ENCODE data around the gene TMEM87B. TPM values are rescaled to one million over a fixed set of nuclear protein-coding genes. Genes with fewer than 3 reads are reported as not detected.

The TMEM87B gene
- total and polyA plus RNA-seq, 2 of the 8 experiments (the other 6 are each of a cell fraction or from before 2014, with no cell fraction given): 7.2 to 9.0 TPM

GRCh38 chr2:112018846-112019245, 36.2 kb upstream of the TMEM87B start:
- no peak for FAIRE-seq

More at GRCh38 chr2:112018846-112019245, 36.2 kb upstream of the TMEM87B start:
- H4K91ac ChIP-seq (replicated peaks; ENCODE audit: insufficient read length, low read length): no peak overlapping the region
- H2BK120ac ChIP-seq (replicated peaks; ENCODE audit: low read depth, low read length): no peak overlapping the region
- H3K4me2 ChIP-seq (ENCODE audit: insufficient read depth in 1 of 2, low read depth in 2 of 2, low read length in 2 of 2): no peak overlapping the region
- H3K79me2 ChIP-seq (ENCODE audit: control insufficient read depth in 1 of 2, insufficient read depth in 2 of 2, low read length in 2 of 2): no peaks in the 10 kb centered on the region
- TF ChIP-seq CREB1 (IDR thresholded peaks at IDR 0.05) (no peak), SP4 (IDR thresholded peaks at IDR 0.05; ENCODE audit: low read length) (no peak), TCF12 (IDR thresholded peaks at IDR 0.05; ENCODE audit: low read depth, low read length) (no peak), SP2 (IDR thresholded peaks at IDR 0.05; ENCODE audit: low read length) (no peak), CHD1 (IDR thresholded peaks at IDR 0.05; ENCODE audit: low read depth, low read length) (no peak), E2F6 (IDR thresholded peaks at IDR 0.05) (no peak), KDM1A (IDR thresholded peaks at IDR 0.05; ENCODE audit: borderline replicate concordance, low read length) (no peak)
- DNase-seq (ENCODE audit: low read depth in 1 of 2, low spot score in 2 of 2): no peak
- H2AK5ac ChIP-seq (ENCODE audit: low read depth, low read length): no peak overlapping the region
- H4K20me1 ChIP-seq (replicated peaks in 1 of 2; ENCODE audit: control insufficient read depth in 1 of 2, insufficient read depth in 2 of 2, low read length in 2 of 2): no peaks in the 10 kb centered on the region
- ChIA-PET CTCF (ENCODE audit: partially characterized antibody) (interaction anchor here (0.7 to 3.4 kb wide), 5 partner anchors 9 to 1142 kb away, joined by 3 to 14 read pairs (median 3); no protein-coding TSS in a partner anchor), POLR2A (ENCODE audit: partially characterized antibody) (no interaction called here)
- WGBS, 2 experiments (ENCODE audit: extremely low coverage in 1 of 2, insufficient coverage in 1 of 2, insufficient read length in 1 of 2, insufficient replicate concordance in 2 of 2, low coverage in 1 of 2, low lambda C conversion rate in 2 of 2, missing lambda C conversion rate in 1 of 2): 94% methylated on average over 8 of the region's 8 CpGs; no CpG with 5 or more reads in 1 of the 2 experiments
- H3K27ac ChIP-seq (ENCODE audit: low read depth, low read length): no peak overlapping the region
- H3K56ac ChIP-seq (replicated peaks; ENCODE audit: insufficient read length, low read depth, low read length): no peak overlapping the region
- H4K5ac ChIP-seq (ENCODE audit: insufficient read length, low read depth, low read length): no peak overlapping the region
- H3K23ac ChIP-seq (ENCODE audit: insufficient read length): no peak overlapping the region
- no peaks in the 10 kb centered on the region for H3K23me2 ChIP-seq (ENCODE audit: low read depth, low read length)
- H2BK15ac ChIP-seq (ENCODE audit: low read length): no peak overlapping the region
- H3K4me1 ChIP-seq (replicated peaks in 1 of 4; ENCODE audit: control insufficient read depth in 3 of 4, insufficient read depth in 4 of 4, low read length in 3 of 4): no peaks in the 10 kb centered on the region
- H3K79me1 ChIP-seq (ENCODE audit: low read depth, low read length): no peaks in the 10 kb centered on the region
- no peak overlapping the region for H2AFZ ChIP-seq (ENCODE audit: low read length)
- H3K9me3 ChIP-seq (ENCODE audit: insufficient read depth in 2 of 2, low read depth in 1 of 2, low read length in 1 of 2): no peaks in the 10 kb centered on the region
- no peaks in the 10 kb centered on the region for H3K27me3 ChIP-seq (replicated peaks in 1 of 4; ENCODE audit: control insufficient read depth in 3 of 4, extremely low read depth in 1 of 4, insufficient read depth in 3 of 4, low read length in 3 of 4)
- H3K18ac ChIP-seq (ENCODE audit: extremely low read depth, low read length): no peak overlapping the region
- H3K14ac ChIP-seq (ENCODE audit: insufficient read length): no peak overlapping the region
- no peaks in the 10 kb centered on the region for H3K36me3 ChIP-seq (ENCODE audit: control insufficient read depth in 2 of 4, insufficient read depth in 4 of 4, low read length in 3 of 4)
- no peak overlapping the region for H3K4me3 ChIP-seq (ENCODE audit: extremely low read depth in 1 of 4, insufficient read depth in 2 of 4, low read depth in 3 of 4, low read length in 4 of 4)
- no peak overlapping the region for H2BK20ac ChIP-seq (ENCODE audit: low read length)
- no peak overlapping the region for H2BK5ac ChIP-seq (ENCODE audit: low read depth, low read length)
- no peak overlapping the region for H3K4ac ChIP-seq (replicated peaks; ENCODE audit: insufficient read length, low read depth, low read length)
- no peak overlapping the region for H2BK12ac ChIP-seq (ENCODE audit: low read depth, low read length)
- no peak overlapping the region for H4K8ac ChIP-seq (ENCODE audit: extremely low read depth, insufficient read depth, low read length)
- H3K9ac ChIP-seq (replicated peaks in 1 of 4; ENCODE audit: extremely low read depth in 1 of 4, low read depth in 3 of 4, low read length in 3 of 4): no peak overlapping the region

Data from H1 (cell line).